Measurements from ENCODE around the gene MGMT. TPM values are rescaled to one million over a fixed set of nuclear protein-coding genes. Genes with fewer than 3 reads are reported as not detected.

Gene MGMT
- total RNA-seq, 2 donors from 2014 or later, result 18.3 to 25.5 TPM

GRCh38 chr10:129500617-129501339 is 33.7 kb downstream of the MGMT start:
- Histone ChIP-seq H3K27me3 (replicated peaks; ENCODE audit: insufficient read depth) (no peaks in the 10 kb centered on the region), H3K4me1 (ENCODE audit: control insufficient read depth in 1 of 2, low read depth in 2 of 2) (peaks cover 0 to 3% of the 10 kb centered on the region in 2 donors), H3K27ac (no peak overlapping the region), H3K4me3 (no peak overlapping the region), H3K36me3 (no peaks in the 10 kb centered on the region), H3K9me3 (no peaks in the 10 kb centered on the region)
- TF ChIP-seq CTCF (IDR thresholded peaks at IDR 0.05), result no peak
- no peak for ATAC-seq (ENCODE audit: insufficient number of reproducible peaks, low FRiP score, low read depth)
- no peak for DNase-seq (ENCODE audit: low spot score)

GRCh38 chr10:129501652-129502436 is 34.8 kb downstream of the MGMT start:
- no peak for TF ChIP-seq CTCF (IDR thresholded peaks at IDR 0.05)
- H3K27me3 ChIP-seq (replicated peaks; ENCODE audit: insufficient read depth), result no peaks in the 10 kb centered on the region
- no peak overlapping the region for H3K4me3 ChIP-seq
- H3K9me3 ChIP-seq, result no peaks in the 10 kb centered on the region
- no peak overlapping the region for H3K27ac ChIP-seq
- ATAC-seq (ENCODE audit: insufficient number of reproducible peaks, low FRiP score, low read depth) (no peak), DNase-seq (ENCODE audit: low spot score) (no peak)
- no peaks in the 10 kb centered on the region for H3K36me3 ChIP-seq
- peaks cover 0 to 3% of the 10 kb centered on the region in 2 donors for H3K4me1 ChIP-seq (ENCODE audit: control insufficient read depth in 1 of 2, low read depth in 2 of 2)

- TF ChIP-seq CTCF (IDR thresholded peaks at IDR 0.05), result no peak
- H3K27me3 ChIP-seq (replicated peaks; ENCODE audit: insufficient read depth), result no peaks in the 10 kb centered on the region
- DNase-seq (ENCODE audit: low spot score) (no peak), ATAC-seq (ENCODE audit: insufficient number of reproducible peaks, low FRiP score, low read depth) (no peak)
- H3K4me1 ChIP-seq (ENCODE audit: control insufficient read depth in 1 of 2, low read depth in 2 of 2), result peaks cover 0 to 3% of the 10 kb centered on the region in 2 donors
- H3K9me3 ChIP-seq, result no peaks in the 10 kb centered on the region
- no peak overlapping the region for H3K4me3 ChIP-seq
- no peak overlapping the region for H3K27ac ChIP-seq
- no peaks in the 10 kb centered on the region for H3K36me3 ChIP-seq
These were observed 35.4 kb downstream of the MGMT start for GRCh38 chr10:129502448-129502847.

- H3K36me3 ChIP-seq, result no peaks in the 10 kb centered on the region
- TF ChIP-seq CTCF (IDR thresholded peaks at IDR 0.05), result no peak
- no peak for DNase-seq (ENCODE audit: low spot score)
- no peaks in the 10 kb centered on the region for H3K9me3 ChIP-seq
- no peaks in the 10 kb centered on the region for H3K27me3 ChIP-seq (replicated peaks; ENCODE audit: insufficient read depth)
- no peak overlapping the region for H3K4me3 ChIP-seq
- peaks cover 0 to 3% of the 10 kb centered on the region in 2 donors for H3K4me1 ChIP-seq (ENCODE audit: control insufficient read depth in 1 of 2, low read depth in 2 of 2)
- H3K27ac ChIP-seq, result no peak overlapping the region
- no peak for ATAC-seq (ENCODE audit: insufficient number of reproducible peaks, low FRiP score, low read depth)
These were observed 38.5 kb downstream of the MGMT start for GRCh38 chr10:129505500-129506075.
